K562 (cell line): ENCODE measurements around the gene POU3F1. TPM values are rescaled to one million over a fixed set of nuclear protein-coding genes. Genes with fewer than 3 reads are reported as not detected.
A peak's percentile ranks its signal among the peaks of the same experiment; 100 is the strongest.

Experiments used
- BRD4 ChIP-seq: fragments of 200-600 bp; sonication (generic); IDR thresholded peaks from 2 replicates; pipeline ENCODE4 v1.6.1; 2017; ENCODE audit warnings: inconsistent platforms
- CBX3 ChIP-seq, 2 experiments: IDR thresholded peaks; 1 replicate in 1 of 2; 2 replicates in 1 of 2; pipeline ENCODE4 v1.6.1; 2012; ENCODE audit warnings: inconsistent platforms in 2 of 2, low read length in 2 of 2, borderline replicate concordance in 1 of 2, control low read depth in 1 of 2
- MTF1 ChIP-seq: fragments of 250-450 bp; sonication (Bioruptor Pico); IDR thresholded peaks from 2 replicates; pipeline ENCODE4 v1.9.0; 2021; ENCODE audit warnings: moderate library complexity, mild to moderate bottlenecking, inconsistent platforms, borderline replicate concordance
- NR2C2 ChIP-seq, 2 experiments: fragments of 200-800 bp in 1 of 2; sonication (Bioruptor generic) in 1 of 2; sonication (generic) in 1 of 2; formaldehyde crosslinking in 1 of 2; IDR thresholded peaks; 2 replicates each; pipeline versions ENCODE4 v1.6.1 to v1.8.0; 2016 to 2022; ENCODE audit warnings: mild to moderate bottlenecking in 1 of 2, missing compliant biosample characterization in 1 of 2, missing genetic modification characterization in 1 of 2, missing genetic modification reagents in 1 of 2
- SIRT6 ChIP-seq: IDR thresholded peaks from one replicate; pipeline ENCODE4 v1.6.1; 2012; ENCODE audit warnings: low read depth, mild to moderate bottlenecking, control low read depth, inconsistent platforms, low read length, moderate library complexity
- YY1 ChIP-seq, 3 experiments: IDR thresholded peaks; 2 replicates each; pipeline ENCODE4 v1.6.1; 2011; ENCODE audit warnings: low read length in 2 of 3, mild to moderate bottlenecking in 2 of 3, moderate library complexity in 2 of 3, borderline replicate concordance in 1 of 3, control low read depth in 1 of 3, low read depth in 1 of 3; ENCODE audit not compliant: insufficient read depth in 3 of 3, insufficient replicate concordance in 2 of 3, control insufficient read depth in 1 of 3, insufficient read length in 1 of 3; ENCODE audit errors: extremely low read depth in 1 of 3
- ZFP1 ChIP-seq: fragments of 450-650 bp; formaldehyde crosslinking; IDR thresholded peaks from 2 replicates; pipeline ENCODE4 v1.4.0; 2020; ENCODE audit warnings: mild to moderate bottlenecking, mixed read lengths
- ZNF766 ChIP-seq: fragments of 200-800 bp; sonication (Bioruptor generic); conservative IDR thresholded peaks from 2 replicates; pipeline ENCODE4 v1.6.1; 2016; ENCODE audit warnings: missing genetic modification characterization, missing compliant biosample characterization
- polyA plus RNA-seq, 8 experiments: library from polyadenylated mRNA; depleted of rRNA in 4 of 8; stranded (reverse) in 5 of 8; unstranded in 3 of 8; fragments of >200 nt; fragmentation: Nextera tagmentation in 2 of 8; fragmentation: Illumina TruSeq in 1 of 8; extraction: Ambion mirVana in 2 of 8; extraction: Trizol in 1 of 8; gene quantifications; 2 replicates each; pipeline versions ENCODE4 v1.2.1 to v1.2.3, GENCODE V29; 2011 to 2014; ENCODE audit warnings: inconsistent platforms in 1 of 8, missing spikeins in 1 of 8
- total RNA-seq, 7 experiments: library from RNA; depleted of rRNA in 6 of 7; stranded (reverse); fragments of >200 nt in 6 of 7; fragmentation: Illumina TruSeq in 2 of 7; extraction: Trizol in 2 of 7; gene quantifications; 2 replicates each; pipeline versions ENCODE4 v1.2.1 to v1.2.3, GENCODE V29; 2011 to 2021; ENCODE audit warnings: low replicate concordance in 1 of 7
- TF ChIP-seq, protein P1 (sequence below), 2 experiments: fragments of 450-650 bp; formaldehyde crosslinking in 1 of 2; IDR thresholded peaks; 2 replicates each; pipeline versions ENCODE4 v1.4.0 to v1.6.1; 2014 to 2020; ENCODE audit warnings: mild to moderate bottlenecking in 2 of 2, borderline replicate concordance in 1 of 2, low read depth in 1 of 2
- TF ChIP-seq, protein P2 (sequence below): sonication (generic); formaldehyde crosslinking; IDR thresholded peaks from 2 replicates; pipeline ENCODE4 v1.8.0; 2022; ENCODE audit warnings: mild to moderate bottlenecking, missing genetic modification reagents
- TF ChIP-seq, protein P3 (sequence below): fragments of 250-450 bp; sonication (Bioruptor Pico); IDR thresholded peaks from 2 replicates; pipeline ENCODE4 v1.5.0; 2020; ENCODE audit warnings: mild to moderate bottlenecking

The POU3F1 gene
- total and polyA plus RNA-seq, 9 of the 15 experiments (the other 6 are each of a cell fraction or from before 2014, with no cell fraction given) = 0.09 TPM; not detected in 8

DNA sequence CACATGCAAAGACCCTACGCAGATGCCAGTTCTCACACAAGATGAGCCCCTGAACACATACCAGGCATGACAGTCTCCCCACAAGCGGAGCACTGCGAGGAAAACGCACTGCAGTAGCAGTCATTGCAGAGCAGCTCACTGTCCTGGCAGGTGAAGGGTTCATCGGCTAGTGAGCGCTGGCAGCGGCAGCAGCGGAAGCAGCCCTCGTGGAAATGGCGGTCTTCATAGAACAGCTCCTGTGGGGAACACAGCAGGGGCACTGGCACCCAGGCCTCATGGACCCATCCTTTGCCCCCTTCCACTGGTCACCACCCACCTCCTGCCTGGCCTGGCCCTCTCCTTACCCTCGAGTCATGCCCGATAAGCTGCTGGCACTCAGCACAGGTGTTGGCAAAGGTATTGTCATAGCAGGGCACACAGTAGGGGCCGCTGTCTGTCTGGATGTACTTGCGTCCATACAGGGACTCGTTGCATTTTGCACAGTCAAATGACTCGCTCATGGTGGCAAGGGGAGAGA, 47.6 kb downstream of the POU3F1 start (continued):
- TF ChIP-seq, protein P1, sequence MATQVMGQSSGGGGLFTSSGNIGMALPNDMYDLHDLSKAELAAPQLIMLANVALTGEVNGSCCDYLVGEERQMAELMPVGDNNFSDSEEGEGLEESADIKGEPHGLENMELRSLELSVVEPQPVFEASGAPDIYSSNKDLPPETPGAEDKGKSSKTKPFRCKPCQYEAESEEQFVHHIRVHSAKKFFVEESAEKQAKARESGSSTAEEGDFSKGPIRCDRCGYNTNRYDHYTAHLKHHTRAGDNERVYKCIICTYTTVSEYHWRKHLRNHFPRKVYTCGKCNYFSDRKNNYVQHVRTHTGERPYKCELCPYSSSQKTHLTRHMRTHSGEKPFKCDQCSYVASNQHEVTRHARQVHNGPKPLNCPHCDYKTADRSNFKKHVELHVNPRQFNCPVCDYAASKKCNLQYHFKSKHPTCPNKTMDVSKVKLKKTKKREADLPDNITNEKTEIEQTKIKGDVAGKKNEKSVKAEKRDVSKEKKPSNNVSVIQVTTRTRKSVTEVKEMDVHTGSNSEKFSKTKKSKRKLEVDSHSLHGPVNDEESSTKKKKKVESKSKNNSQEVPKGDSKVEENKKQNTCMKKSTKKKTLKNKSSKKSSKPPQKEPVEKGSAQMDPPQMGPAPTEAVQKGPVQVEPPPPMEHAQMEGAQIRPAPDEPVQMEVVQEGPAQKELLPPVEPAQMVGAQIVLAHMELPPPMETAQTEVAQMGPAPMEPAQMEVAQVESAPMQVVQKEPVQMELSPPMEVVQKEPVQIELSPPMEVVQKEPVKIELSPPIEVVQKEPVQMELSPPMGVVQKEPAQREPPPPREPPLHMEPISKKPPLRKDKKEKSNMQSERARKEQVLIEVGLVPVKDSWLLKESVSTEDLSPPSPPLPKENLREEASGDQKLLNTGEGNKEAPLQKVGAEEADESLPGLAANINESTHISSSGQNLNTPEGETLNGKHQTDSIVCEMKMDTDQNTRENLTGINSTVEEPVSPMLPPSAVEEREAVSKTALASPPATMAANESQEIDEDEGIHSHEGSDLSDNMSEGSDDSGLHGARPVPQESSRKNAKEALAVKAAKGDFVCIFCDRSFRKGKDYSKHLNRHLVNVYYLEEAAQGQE (IDR thresholded peaks at IDR 0.05; ENCODE audit: borderline replicate concordance) = no peak
- TF ChIP-seq, protein P1 (CRISPR knock-in tag; IDR thresholded peaks at IDR 0.05; ENCODE audit: low read depth) = peak; percentile 22; the same call in 1 of the 2 replicates
- TF ChIP-seq NR2C2 (CRISPR knock-in tag; IDR thresholded peaks at IDR 0.05) (0 out of 2 replicates have a peak, but pooled peaks have one; percentile 19), NR2C2 (tag; IDR thresholded peaks at IDR 0.05) (no peak), SIRT6 (no peak), ZNF766 (CRISPR knock-in tag) (no peak), BRD4 (0 out of 2 replicates have a peak, but pooled peaks have one; percentile 11), ZFP1 (CRISPR knock-in tag) (no peak), MTF1 (CRISPR knock-in tag) (no peak), CBX3 (IDR thresholded peaks at IDR 0.05; ENCODE audit: borderline replicate concordance in 1 of 2, low read length in 2 of 2) (0 out of 3 replicates have a peak, but pooled peaks of 1 of the 2 experiments have one; percentile 10), YY1 (IDR thresholded peaks at IDR 0.05; ENCODE audit: borderline replicate concordance in 1 of 3, control insufficient read depth in 1 of 3, extremely low read depth in 1 of 3, insufficient read depth in 3 of 3, insufficient read length in 1 of 3, insufficient replicate concordance in 2 of 3, low read depth in 1 of 3, low read length in 2 of 3) (peak in 2 of 3 experiments; percentile 0 to 51)
- TF ChIP-seq, protein P2, sequence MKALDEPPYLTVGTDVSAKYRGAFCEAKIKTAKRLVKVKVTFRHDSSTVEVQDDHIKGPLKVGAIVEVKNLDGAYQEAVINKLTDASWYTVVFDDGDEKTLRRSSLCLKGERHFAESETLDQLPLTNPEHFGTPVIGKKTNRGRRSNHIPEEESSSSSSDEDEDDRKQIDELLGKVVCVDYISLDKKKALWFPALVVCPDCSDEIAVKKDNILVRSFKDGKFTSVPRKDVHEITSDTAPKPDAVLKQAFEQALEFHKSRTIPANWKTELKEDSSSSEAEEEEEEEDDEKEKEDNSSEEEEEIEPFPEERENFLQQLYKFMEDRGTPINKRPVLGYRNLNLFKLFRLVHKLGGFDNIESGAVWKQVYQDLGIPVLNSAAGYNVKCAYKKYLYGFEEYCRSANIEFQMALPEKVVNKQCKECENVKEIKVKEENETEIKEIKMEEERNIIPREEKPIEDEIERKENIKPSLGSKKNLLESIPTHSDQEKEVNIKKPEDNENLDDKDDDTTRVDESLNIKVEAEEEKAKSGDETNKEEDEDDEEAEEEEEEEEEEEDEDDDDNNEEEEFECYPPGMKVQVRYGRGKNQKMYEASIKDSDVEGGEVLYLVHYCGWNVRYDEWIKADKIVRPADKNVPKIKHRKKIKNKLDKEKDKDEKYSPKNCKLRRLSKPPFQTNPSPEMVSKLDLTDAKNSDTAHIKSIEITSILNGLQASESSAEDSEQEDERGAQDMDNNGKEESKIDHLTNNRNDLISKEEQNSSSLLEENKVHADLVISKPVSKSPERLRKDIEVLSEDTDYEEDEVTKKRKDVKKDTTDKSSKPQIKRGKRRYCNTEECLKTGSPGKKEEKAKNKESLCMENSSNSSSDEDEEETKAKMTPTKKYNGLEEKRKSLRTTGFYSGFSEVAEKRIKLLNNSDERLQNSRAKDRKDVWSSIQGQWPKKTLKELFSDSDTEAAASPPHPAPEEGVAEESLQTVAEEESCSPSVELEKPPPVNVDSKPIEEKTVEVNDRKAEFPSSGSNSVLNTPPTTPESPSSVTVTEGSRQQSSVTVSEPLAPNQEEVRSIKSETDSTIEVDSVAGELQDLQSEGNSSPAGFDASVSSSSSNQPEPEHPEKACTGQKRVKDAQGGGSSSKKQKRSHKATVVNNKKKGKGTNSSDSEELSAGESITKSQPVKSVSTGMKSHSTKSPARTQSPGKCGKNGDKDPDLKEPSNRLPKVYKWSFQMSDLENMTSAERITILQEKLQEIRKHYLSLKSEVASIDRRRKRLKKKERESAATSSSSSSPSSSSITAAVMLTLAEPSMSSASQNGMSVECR (CRISPR knock-in tag) = 0 out of 2 replicates have a peak, but pooled peaks have one; percentile 35
- TF ChIP-seq, protein P3, sequence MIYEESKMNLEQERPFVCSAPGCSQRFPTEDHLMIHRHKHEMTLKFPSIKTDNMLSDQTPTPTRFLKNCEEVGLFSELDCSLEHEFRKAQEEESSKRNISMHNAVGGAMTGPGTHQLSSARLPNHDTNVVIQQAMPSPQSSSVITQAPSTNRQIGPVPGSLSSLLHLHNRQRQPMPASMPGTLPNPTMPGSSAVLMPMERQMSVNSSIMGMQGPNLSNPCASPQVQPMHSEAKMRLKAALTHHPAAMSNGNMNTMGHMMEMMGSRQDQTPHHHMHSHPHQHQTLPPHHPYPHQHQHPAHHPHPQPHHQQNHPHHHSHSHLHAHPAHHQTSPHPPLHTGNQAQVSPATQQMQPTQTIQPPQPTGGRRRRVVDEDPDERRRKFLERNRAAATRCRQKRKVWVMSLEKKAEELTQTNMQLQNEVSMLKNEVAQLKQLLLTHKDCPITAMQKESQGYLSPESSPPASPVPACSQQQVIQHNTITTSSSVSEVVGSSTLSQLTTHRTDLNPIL (CRISPR knock-in tag) = 0 out of 2 replicates have a peak, but pooled peaks have one; percentile 27
